HL-60/S4 treated with phorbol 12-myristate 13-acetate at 8.2 ng/mL for 4 days and 3 days (cell line): ENCODE measurements around the gene ISY1.
"Not testable (repeated sequence)": the region's sequence is repeated elsewhere in the genome, so short reads cannot be mapped to it uniquely, and the experiment has no call there.

Source experiments
- in situ Hi-C: fragments of 300-500 bp; cut with MboI; formaldehyde crosslinking; loops from 2 replicates; pipeline ENCODE4 v1.15.0; 2022; ENCODE audit warnings: low sequenced_read_pairs

The ISY1 gene

DNA sequence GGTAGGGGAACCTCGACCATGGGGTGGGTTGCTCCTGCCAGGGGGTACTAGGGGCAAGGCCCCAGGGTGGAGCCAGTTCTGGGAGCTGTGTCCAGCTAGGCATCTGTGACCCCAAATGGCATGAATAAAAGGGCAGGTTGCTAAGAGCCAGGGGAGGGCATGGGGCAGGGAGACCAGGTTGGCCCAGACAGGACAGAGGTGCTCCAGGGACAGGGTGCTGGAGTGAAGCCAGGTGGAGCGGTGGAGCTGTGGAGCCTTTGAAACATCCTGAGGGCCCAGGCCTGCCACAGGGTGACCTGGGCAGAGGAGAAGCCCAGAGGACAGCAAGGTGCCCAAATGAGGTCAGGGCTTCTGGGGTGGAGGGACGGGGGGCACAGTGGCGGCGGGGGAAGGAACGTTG, 72.6 kb downstream of the ISY1 start:
- in situ Hi-C loops: not testable (repeated sequence)

DNA sequence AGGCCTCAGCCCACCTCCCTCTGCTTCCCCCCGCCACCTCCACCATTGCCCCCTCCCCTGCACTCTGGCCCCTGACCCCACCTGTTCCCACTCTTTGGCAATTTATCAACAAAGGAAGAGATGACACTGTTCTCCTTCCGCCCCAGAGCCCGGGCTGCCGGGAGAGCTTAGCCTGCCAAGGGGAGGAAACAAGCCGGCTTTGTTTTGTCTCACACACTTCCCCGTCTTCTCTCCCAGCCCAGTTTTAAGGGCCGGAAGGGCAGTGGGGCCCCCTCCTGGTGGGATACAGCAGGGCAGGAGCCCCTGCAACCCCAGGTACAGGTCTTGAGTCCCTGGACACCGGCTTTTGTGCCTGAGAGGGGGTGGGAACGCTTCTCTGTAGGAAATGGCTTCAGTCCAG, 73.0 kb downstream of the ISY1 start:
- in situ Hi-C loops: not testable (repeated sequence)

DNA sequence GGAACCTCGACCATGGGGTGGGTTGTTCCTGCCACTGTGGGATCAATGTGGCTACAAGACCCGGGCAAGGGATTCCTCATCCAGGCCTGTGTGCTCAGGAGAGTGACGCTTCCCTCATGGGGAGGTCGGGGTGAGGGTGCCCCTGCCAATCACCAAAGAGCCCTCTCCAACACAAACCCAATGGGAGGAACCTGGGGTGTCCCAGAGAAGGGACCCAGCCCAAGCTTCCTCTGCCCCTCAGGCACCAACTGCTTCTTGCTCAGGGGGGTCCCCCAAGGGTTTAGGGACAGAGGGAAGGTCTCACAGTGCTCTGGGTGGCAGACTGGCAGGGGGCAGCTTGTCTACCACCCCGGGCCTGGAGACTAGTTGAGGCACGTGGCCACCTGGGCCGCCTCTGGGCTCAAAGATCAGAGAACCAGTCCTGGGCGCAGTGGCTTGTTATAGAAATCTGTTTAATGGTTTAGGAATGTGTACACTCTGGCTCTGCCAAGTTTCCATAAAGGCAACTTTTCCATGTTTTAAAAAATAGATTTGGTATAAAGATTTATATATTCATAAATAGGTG, 73.6 kb downstream of the ISY1 start:
- in situ Hi-C loops: no loop called here

- in situ Hi-C loops: no loop called here
Measured at GRCh38 chr3:129085818-129086217, 75.0 kb downstream of the ISY1 start.

- in situ Hi-C loops: no loop called here
Measured at GRCh38 chr3:129085165-129085715, 75.6 kb downstream of the ISY1 start.

DNA sequence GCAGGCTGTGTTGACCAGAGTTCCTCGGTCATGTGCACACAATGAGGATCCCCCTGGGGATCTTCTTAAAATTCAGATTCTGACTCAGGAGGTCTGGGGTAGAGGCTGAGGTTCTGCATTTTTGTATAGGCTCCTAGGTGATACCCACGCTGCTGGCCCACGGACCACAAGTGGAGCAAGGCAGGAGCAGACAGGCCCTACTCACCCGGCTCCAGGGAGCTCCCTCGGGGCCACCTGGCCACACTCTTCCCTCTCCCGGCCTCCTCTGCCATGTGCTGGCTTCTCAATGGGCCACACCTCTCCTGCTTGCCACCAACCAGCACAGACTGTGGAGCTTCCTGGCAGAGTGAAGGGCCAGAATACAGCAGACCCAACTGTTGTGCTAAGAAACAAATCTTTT, 76.4 kb downstream of the ISY1 start:
- in situ Hi-C loops: no loop called here

DNA sequence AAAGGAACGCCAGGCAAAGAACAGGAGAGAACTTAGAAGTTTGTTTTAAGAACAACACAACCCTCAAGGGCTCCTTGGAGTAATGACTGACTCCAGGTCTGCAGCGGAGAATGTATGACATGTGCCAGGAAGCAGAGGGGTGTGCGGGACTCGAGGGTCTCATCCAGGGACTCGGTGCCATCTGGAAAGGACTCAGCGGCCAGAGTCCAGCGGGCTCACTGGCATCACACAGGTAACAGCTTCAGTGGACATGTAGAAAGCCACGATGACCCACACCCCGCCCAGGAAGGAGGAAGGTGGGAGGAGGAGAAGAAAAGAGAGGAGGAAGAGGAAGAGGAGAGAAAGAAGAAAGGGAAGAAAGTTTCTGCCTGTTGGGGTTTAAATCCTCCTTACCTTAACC, 78.8 kb downstream of the ISY1 start:
- in situ Hi-C loops: no loop called here

GRCh38 chr3:129081503-129081902, 79.4 kb downstream of the ISY1 start:
- in situ Hi-C loops: no loop called here

- in situ Hi-C loops: no loop called here
Measured at GRCh38 chr3:129078510-129078909, 82.4 kb downstream of the ISY1 start.
